ENCODE data around the gene OR51B2.

DNA sequence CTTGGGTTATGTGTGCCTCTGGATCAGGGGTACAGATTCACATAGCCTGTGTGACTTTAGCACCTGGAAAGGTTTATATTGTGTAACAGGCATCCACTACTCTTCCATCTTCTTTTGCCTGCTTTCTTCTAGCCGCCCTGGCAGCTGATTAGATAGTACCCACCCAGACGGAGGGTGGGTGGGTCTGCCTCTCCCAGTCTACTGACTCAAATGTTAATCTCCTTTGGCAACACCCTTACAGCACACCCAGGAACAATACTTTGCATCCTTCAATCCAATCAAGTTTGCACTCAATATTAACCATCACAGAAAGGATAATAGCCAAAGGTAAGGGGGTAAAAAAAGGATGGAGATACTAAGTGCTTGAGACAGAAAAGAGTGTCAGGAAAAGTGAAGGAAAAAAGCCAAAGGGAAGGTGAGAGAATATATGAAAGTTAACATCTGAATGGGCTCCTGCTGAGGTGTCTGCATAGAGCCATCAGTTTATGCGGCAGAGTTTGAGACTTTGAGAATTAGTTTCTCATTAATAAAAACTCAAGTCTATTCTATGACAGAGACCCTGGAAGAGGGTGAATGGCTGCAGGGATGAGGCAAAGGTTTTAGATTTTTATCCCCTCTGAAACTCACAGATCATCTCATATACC lies 24.6 kb upstream of the OR51B2 start:
- TF ChIP-seq CTCF (IDR thresholded peaks at IDR 0.05; ENCODE audit: insufficient read depth, low read length): no peak
- TF ChIP-seq REST (IDR thresholded peaks at IDR 0.05; ENCODE audit: insufficient replicate concordance, low read depth): no peak
- TF ChIP-seq GABPA (IDR thresholded peaks at IDR 0.05; ENCODE audit: low read depth): no peak
- TF ChIP-seq POLR2AphosphoS5 (IDR thresholded peaks at IDR 0.05; ENCODE audit: low read depth): no peak
- TF ChIP-seq SPI1 (IDR thresholded peaks at IDR 0.05; ENCODE audit: borderline replicate concordance, low read depth): no peak
